ENCODE data around the gene STK10. TPM values are rescaled to one million over a fixed set of nuclear protein-coding genes. Genes with fewer than 3 reads are reported as not detected.

The STK10 gene
- total RNA-seq, 2 donors from 2014 or later, result 25.6 to 39.2 TPM

DNA sequence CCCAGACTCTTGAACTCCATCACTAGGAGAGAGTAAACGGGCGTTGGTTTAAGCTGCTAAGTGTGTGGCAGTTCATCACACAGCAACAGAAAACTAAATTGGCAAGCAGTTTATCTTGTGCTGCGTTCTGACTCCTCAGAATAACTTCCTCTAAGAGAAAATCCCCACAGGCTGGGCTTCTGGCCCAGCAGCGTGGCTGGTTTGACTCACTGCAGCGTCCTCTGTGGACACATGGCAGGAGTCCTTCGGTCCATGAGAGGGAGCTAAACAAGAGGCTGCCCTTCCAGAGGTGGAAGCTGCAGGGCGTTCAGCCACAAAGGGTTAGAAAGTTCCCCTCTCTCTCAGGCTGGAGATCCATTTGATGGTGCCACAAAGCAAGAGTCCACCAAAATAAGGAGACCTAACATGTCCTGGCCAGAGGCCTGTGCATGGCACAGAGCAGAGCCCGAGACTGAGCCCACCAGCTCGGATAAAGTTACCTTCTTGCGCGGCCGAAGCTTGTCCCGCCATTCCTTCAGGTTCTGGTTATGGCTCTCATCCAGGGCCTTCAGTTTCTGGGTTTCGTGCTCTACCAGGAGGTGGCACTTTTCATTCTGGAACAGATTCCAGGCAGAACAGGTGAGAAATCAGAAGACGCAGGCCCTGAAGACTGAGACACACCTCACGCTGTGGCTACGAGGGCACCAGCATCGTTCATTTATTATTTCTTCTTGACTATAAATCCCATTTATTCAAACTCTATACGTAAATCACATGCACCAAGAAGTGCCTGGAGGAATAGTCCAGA, 135.4 kb downstream of the STK10 start:
- Histone ChIP-seq H3K27ac (peak overlapping the region in 1 of 2 donors; percentile 5), H3K36me3 (no peaks in the 10 kb centered on the region), H3K27me3 (replicated peaks; ENCODE audit: insufficient read depth) (no peaks in the 10 kb centered on the region), H3K4me1 (ENCODE audit: control insufficient read depth in 1 of 2, low read depth in 2 of 2) (no peaks in the 10 kb centered on the region), H3K4me3 (no peak overlapping the region), H3K9me3 (no peaks in the 10 kb centered on the region)
- ATAC-seq (ENCODE audit: insufficient number of reproducible peaks, low FRiP score, low read depth), result peak; percentile 68
- DNase-seq (ENCODE audit: low spot score), result no peak
- TF ChIP-seq, protein P1, sequence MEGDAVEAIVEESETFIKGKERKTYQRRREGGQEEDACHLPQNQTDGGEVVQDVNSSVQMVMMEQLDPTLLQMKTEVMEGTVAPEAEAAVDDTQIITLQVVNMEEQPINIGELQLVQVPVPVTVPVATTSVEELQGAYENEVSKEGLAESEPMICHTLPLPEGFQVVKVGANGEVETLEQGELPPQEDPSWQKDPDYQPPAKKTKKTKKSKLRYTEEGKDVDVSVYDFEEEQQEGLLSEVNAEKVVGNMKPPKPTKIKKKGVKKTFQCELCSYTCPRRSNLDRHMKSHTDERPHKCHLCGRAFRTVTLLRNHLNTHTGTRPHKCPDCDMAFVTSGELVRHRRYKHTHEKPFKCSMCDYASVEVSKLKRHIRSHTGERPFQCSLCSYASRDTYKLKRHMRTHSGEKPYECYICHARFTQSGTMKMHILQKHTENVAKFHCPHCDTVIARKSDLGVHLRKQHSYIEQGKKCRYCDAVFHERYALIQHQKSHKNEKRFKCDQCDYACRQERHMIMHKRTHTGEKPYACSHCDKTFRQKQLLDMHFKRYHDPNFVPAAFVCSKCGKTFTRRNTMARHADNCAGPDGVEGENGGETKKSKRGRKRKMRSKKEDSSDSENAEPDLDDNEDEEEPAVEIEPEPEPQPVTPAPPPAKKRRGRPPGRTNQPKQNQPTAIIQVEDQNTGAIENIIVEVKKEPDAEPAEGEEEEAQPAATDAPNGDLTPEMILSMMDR (IDR thresholded peaks at IDR 0.05), result no peak

GRCh38 chr5:172051643-172052339, 136.2 kb downstream of the STK10 start:
- DNase-seq (ENCODE audit: low spot score), result no peak
- Histone ChIP-seq H3K27me3 (replicated peaks; ENCODE audit: insufficient read depth) (no peaks in the 10 kb centered on the region), H3K27ac (peak overlapping the region in 1 of 2 donors; percentile 5), H3K9me3 (no peaks in the 10 kb centered on the region), H3K4me1 (ENCODE audit: control insufficient read depth in 1 of 2, low read depth in 2 of 2) (no peaks in the 10 kb centered on the region), H3K36me3 (no peaks in the 10 kb centered on the region), H3K4me3 (no peak overlapping the region)
- TF ChIP-seq, protein P1 (IDR thresholded peaks at IDR 0.05), result no peak
- ATAC-seq (ENCODE audit: insufficient number of reproducible peaks, low FRiP score, low read depth), result no peak

- ATAC-seq (ENCODE audit: insufficient number of reproducible peaks, low FRiP score, low read depth), result no peak
- DNase-seq (ENCODE audit: low spot score), result no peak
- no peaks in the 10 kb centered on the region for H3K36me3 ChIP-seq
- no peak overlapping the region for H3K27ac ChIP-seq
- no peaks in the 10 kb centered on the region for H3K9me3 ChIP-seq
- H3K4me3 ChIP-seq, result no peak overlapping the region
- H3K4me1 ChIP-seq (ENCODE audit: control insufficient read depth in 1 of 2, low read depth in 2 of 2), result no peaks in the 10 kb centered on the region
- TF ChIP-seq, protein P1 (IDR thresholded peaks at IDR 0.05), result no peak
- no peaks in the 10 kb centered on the region for H3K27me3 ChIP-seq (replicated peaks; ENCODE audit: insufficient read depth)
Measured at GRCh38 chr5:172050080-172050479, 137.9 kb downstream of the STK10 start.

- TF ChIP-seq, protein P1 (IDR thresholded peaks at IDR 0.05), result no peak
- no peak overlapping the region for H3K4me3 ChIP-seq
- H3K4me1 ChIP-seq (ENCODE audit: control insufficient read depth in 1 of 2, low read depth in 2 of 2), result no peaks in the 10 kb centered on the region
- no peak for DNase-seq (ENCODE audit: low spot score)
- H3K27ac ChIP-seq, result no peak overlapping the region
- no peak for ATAC-seq (ENCODE audit: insufficient number of reproducible peaks, low FRiP score, low read depth)
- no peaks in the 10 kb centered on the region for H3K36me3 ChIP-seq
- H3K27me3 ChIP-seq (replicated peaks; ENCODE audit: insufficient read depth), result no peaks in the 10 kb centered on the region
- H3K9me3 ChIP-seq, result no peaks in the 10 kb centered on the region
Measured at GRCh38 chr5:172049226-172049796, 138.7 kb downstream of the STK10 start.

DNA sequence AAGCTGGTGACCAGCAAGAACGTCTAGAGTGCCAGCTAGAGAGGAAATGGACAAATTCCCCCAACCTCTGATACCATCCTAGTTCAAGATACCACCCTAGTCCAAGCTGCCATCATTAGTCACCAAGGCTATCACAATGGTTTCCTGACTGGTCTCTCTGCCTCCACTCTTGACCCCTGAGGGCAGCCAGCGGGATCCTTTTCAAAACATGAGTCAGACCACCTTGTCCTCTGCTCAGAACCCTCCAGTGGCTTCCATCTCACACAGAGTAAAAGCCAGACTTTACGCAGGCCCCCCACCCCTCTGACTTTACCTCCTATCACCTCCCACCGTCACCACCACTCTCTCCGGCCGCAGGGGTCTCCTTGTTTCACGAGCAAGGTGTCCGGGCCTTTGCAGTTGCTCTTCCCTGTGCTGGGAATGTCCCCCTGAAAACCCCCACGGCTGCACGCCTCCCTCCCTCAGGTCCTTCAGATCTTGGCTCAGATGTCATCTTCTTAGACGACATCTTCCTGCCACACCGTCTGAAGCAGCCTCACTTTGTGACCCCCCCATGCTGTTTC, 139.4 kb downstream of the STK10 start:
- TF ChIP-seq, protein P1 (IDR thresholded peaks at IDR 0.05), result no peak
- Histone ChIP-seq H3K27me3 (replicated peaks; ENCODE audit: insufficient read depth) (no peaks in the 10 kb centered on the region), H3K36me3 (no peaks in the 10 kb centered on the region), H3K9me3 (no peaks in the 10 kb centered on the region), H3K27ac (no peak overlapping the region), H3K4me3 (no peak overlapping the region), H3K4me1 (ENCODE audit: control insufficient read depth in 1 of 2, low read depth in 2 of 2) (no peaks in the 10 kb centered on the region)
- DNase-seq (ENCODE audit: low spot score) (no peak), ATAC-seq (ENCODE audit: insufficient number of reproducible peaks, low FRiP score, low read depth) (no peak)

All from thoracic aorta (tissue), 2 donors.